ENCODE measurements around the gene LIN52.

LIN52 gene

DNA sequence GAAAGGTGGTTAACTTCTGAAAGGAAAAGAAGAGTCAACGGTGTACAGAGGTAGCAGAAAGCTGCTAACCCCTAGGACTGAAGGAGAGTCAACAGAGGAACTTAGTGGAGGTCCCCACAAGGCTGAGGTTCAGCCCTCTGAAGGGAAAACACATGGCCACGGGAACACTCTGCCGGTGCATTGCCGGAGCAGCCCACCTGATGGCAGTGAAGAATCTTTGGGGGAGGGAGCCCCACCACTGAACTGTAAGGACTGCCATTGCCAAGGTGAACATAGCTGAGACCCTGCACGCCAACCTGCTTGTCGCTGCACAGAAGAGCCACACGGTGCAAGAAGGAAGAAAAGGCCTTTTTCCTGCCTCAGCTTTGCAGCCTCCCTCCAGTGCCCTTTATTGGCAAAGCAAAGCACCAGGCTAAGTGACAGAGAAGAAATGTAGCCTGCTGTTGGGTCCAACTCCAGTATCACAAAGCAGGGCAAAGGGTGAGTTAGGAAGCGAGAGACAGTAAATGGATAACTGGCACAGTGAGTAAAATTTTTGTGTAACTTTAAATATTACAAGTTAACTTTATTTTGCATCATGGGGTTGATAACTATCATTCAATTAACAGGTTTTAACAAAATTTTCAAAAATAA lies 76.9 kb downstream of the LIN52 start:
- peaks cover 0 to 2% (median 0%) of the 10 kb centered on the region in 5 donors for H3K36me3 ChIP-seq (ENCODE audit: control insufficient read depth in 5 of 5, insufficient read depth in 5 of 5, low read length in 5 of 5)
- H3K4me1 ChIP-seq (ENCODE audit: control insufficient read depth in 5 of 5, insufficient read depth in 5 of 5, low read length in 5 of 5): peaks cover 0 to 8% (median 6%) of the 10 kb centered on the region in 5 donors

DNA sequence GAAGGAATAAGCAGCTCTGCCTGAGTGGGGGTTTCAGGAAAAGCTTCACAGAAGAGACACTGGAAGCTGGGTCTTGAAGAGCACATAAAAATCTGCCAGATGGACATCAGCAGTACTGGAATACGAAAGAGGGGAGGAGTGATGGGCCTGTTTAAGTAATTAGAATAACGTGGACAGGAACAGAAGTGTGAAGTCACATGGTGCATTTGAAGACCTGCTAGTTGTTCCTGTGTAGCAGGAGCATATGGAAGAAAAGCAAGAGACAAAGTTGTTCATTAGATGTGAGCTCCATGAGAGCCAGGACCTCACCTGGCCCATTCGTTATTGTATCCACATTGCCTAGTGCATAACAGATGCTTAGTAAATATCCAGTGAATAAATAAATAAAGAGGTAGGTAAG lies 85.2 kb downstream of the LIN52 start:
- H3K36me3 ChIP-seq (ENCODE audit: control insufficient read depth in 5 of 5, insufficient read depth in 5 of 5, low read length in 5 of 5): no peaks in the 10 kb centered on the region
- no peak overlapping the region for H3K9ac ChIP-seq (ENCODE audit: low read length in 5 of 5)
- H3K27ac ChIP-seq (ENCODE audit: low read depth, low read length): no peak overlapping the region
- H3K4me1 ChIP-seq (ENCODE audit: control insufficient read depth in 5 of 5, insufficient read depth in 5 of 5, low read length in 5 of 5): no peaks in the 10 kb centered on the region
- no peak overlapping the region for H3K4me3 ChIP-seq (ENCODE audit: low read depth in 1 of 5, low read length in 5 of 5)
- no peaks in the 10 kb centered on the region for H3K27me3 ChIP-seq (ENCODE audit: control insufficient read depth in 5 of 5, insufficient read depth in 4 of 5, low read length in 5 of 5)
- H3K9me3 ChIP-seq (ENCODE audit: control insufficient read depth in 5 of 5, low read length in 5 of 5): no peaks in the 10 kb centered on the region

More for the DNA sequence above, 76.9 kb downstream of the LIN52 start:
- Histone ChIP-seq H3K9me3 (ENCODE audit: control insufficient read depth in 5 of 5, low read length in 5 of 5) (no peaks in the 10 kb centered on the region), H3K27ac (ENCODE audit: low read depth, low read length) (no peak overlapping the region), H3K9ac (ENCODE audit: low read length in 5 of 5) (no peak overlapping the region), H3K4me3 (ENCODE audit: low read depth in 1 of 5, low read length in 5 of 5) (no peak overlapping the region), H3K27me3 (ENCODE audit: control insufficient read depth in 5 of 5, insufficient read depth in 4 of 5, low read length in 5 of 5) (no peaks in the 10 kb centered on the region)

DNA sequence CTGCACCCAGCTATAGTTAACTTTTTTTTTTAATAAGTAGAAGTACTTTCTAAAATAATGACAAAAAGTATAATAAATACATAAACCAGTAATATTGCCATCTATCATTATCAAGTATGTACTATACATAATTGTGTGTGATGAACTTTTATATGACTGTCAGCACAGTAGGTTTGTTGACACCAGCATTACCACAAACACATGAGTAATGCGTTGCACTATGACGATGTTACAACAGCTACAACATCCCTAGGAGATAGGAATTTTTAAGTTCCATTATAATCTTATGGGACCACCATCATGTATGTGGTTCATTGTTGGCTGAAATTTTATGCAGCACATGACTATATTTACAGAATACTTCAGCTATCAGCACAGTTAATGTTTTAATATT lies 91.6 kb downstream of the LIN52 start:
- no peaks in the 10 kb centered on the region for H3K9me3 ChIP-seq (ENCODE audit: control insufficient read depth in 5 of 5, low read length in 5 of 5)
- no peaks in the 10 kb centered on the region for H3K27me3 ChIP-seq (ENCODE audit: control insufficient read depth in 5 of 5, insufficient read depth in 4 of 5, low read length in 5 of 5)
- H3K27ac ChIP-seq (ENCODE audit: low read depth, low read length): peak overlapping the region; percentile 6
- H3K9ac ChIP-seq (ENCODE audit: low read length in 5 of 5): no peak overlapping the region
- H3K4me1 ChIP-seq (ENCODE audit: control insufficient read depth in 5 of 5, insufficient read depth in 5 of 5, low read length in 5 of 5): peaks cover 0 to 10% (median 4%) of the 10 kb centered on the region in 5 donors
- no peak overlapping the region for H3K4me3 ChIP-seq (ENCODE audit: low read depth in 1 of 5, low read length in 5 of 5)
- H3K36me3 ChIP-seq (ENCODE audit: control insufficient read depth in 5 of 5, insufficient read depth in 5 of 5, low read length in 5 of 5): no peaks in the 10 kb centered on the region

DNA sequence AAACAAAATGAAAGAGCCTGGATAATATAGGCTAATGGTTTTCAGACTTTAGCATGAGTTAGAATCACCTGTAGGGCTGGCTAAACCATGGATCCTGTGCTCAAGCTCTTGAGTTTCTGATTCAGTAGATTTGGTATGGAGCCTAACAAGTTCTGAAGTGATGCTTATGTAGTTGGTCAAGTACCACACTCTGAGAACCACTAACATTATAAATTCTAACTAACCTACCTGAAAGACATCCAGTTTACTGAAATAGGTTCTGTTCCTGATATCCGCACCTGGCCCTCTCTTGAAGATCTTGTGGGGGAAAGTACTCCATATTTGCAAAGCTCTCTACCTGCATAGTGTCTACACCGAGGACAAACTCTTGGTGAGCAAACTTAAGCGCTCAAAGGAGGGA lies 95.1 kb downstream of the LIN52 start:
- no peak overlapping the region for H3K27ac ChIP-seq (ENCODE audit: low read depth, low read length)
- H3K27me3 ChIP-seq (ENCODE audit: control insufficient read depth in 5 of 5, insufficient read depth in 4 of 5, low read length in 5 of 5): no peaks in the 10 kb centered on the region
- peaks cover 0 to 10% (median 4%) of the 10 kb centered on the region in 5 donors for H3K4me1 ChIP-seq (ENCODE audit: control insufficient read depth in 5 of 5, insufficient read depth in 5 of 5, low read length in 5 of 5)
- no peaks in the 10 kb centered on the region for H3K36me3 ChIP-seq (ENCODE audit: control insufficient read depth in 5 of 5, insufficient read depth in 5 of 5, low read length in 5 of 5)
- no peaks in the 10 kb centered on the region for H3K9me3 ChIP-seq (ENCODE audit: control insufficient read depth in 5 of 5, low read length in 5 of 5)
- no peak overlapping the region for H3K9ac ChIP-seq (ENCODE audit: low read length in 5 of 5)
- H3K4me3 ChIP-seq (ENCODE audit: low read depth in 1 of 5, low read length in 5 of 5): no peak overlapping the region

DNA sequence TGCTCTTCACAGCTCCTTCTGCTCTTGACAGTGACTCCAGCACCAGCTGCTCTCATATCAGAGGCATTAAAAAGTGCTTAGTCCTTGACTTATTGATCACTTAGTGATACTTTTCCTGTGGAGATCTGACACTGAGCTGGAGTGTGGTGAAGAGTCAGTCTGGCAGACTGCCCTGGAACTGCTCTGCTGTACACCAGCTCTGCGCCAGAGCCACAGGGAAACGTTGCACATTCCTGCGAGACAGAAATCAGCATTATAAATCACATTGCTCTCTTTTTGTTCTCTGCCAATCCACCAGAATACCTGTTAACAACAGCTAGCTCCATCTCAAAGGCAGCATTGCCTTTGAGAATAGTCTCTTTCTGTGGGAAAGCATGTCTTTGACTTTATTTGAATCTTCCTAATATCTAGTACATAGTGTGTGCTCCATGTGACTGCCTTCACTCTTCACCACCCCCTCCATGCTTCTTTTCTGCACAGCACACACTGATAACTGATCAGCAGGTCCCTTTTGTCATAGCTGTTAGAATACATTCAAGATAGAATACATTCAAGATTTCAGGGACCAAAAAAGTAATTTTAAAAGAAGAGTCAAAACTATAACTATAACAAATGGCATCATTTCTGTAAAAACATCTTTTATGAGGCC lies 106.3 kb downstream of the LIN52 start:
- H3K4me3 ChIP-seq (ENCODE audit: low read depth in 1 of 5, low read length in 5 of 5): no peak overlapping the region
- peaks cover 0 to 3% (median 0%) of the 10 kb centered on the region in 5 donors for H3K36me3 ChIP-seq (ENCODE audit: control insufficient read depth in 5 of 5, insufficient read depth in 5 of 5, low read length in 5 of 5)
- peaks cover 0 to 7% (median 0%) of the 10 kb centered on the region in 5 donors for H3K4me1 ChIP-seq (ENCODE audit: control insufficient read depth in 5 of 5, insufficient read depth in 5 of 5, low read length in 5 of 5)

DNA sequence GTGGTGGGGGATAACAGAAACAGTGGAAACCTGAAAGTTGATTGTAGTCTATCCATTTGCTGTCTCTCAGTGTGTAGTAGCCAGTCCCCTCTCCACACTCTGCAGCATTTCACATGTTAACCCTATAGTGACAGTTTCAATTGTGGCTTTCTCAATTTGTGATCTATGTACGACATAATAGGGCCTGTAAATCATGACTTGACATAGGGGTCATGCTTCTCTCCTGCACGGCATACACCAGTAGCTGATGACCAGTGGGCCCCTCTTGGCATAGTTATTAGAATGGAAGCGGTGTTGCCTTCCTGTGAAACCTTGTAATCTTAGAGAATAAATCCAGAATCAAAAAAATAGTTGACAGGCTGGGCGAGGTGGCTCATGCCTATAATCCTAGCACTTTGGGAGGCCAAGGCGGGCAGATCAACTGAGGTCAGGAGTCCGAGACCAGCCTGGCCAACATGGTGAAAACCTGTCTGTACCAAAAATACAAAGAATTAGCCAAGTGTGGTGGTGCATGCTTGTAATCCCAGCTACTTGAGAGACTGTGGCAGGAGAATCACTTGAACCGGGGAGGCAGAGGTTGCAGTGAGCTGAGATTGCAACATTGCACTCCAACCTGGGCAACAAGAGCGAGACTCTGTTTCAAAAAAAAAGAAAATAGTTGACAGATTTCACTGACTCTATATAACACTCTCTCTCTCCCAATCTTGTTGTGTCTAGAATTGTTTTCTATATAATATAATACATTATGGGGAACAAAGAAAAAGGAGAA lies 109.9 kb downstream of the LIN52 start:
- Histone ChIP-seq H3K27ac (ENCODE audit: low read depth, low read length) (no peak overlapping the region), H3K36me3 (ENCODE audit: control insufficient read depth in 5 of 5, insufficient read depth in 5 of 5, low read length in 5 of 5) (peaks cover 6 to 12% (median 9%) of the 10 kb centered on the region in 5 donors), H3K9me3 (ENCODE audit: control insufficient read depth in 5 of 5, low read length in 5 of 5) (no peaks in the 10 kb centered on the region), H3K27me3 (ENCODE audit: control insufficient read depth in 5 of 5, insufficient read depth in 4 of 5, low read length in 5 of 5) (no peaks in the 10 kb centered on the region), H3K9ac (ENCODE audit: low read length in 5 of 5) (no peak overlapping the region), H3K4me3 (ENCODE audit: low read depth in 1 of 5, low read length in 5 of 5) (no peak overlapping the region), H3K4me1 (ENCODE audit: control insufficient read depth in 5 of 5, insufficient read depth in 5 of 5, low read length in 5 of 5) (peaks cover 0 to 7% (median 0%) of the 10 kb centered on the region in 5 donors)

More for the DNA sequence above, 106.3 kb downstream of the LIN52 start:
- Histone ChIP-seq H3K27ac (ENCODE audit: low read depth, low read length) (no peak overlapping the region), H3K9me3 (ENCODE audit: control insufficient read depth in 5 of 5, low read length in 5 of 5) (no peaks in the 10 kb centered on the region), H3K27me3 (ENCODE audit: control insufficient read depth in 5 of 5, insufficient read depth in 4 of 5, low read length in 5 of 5) (no peaks in the 10 kb centered on the region), H3K9ac (ENCODE audit: low read length in 5 of 5) (no peak overlapping the region)

DNA sequence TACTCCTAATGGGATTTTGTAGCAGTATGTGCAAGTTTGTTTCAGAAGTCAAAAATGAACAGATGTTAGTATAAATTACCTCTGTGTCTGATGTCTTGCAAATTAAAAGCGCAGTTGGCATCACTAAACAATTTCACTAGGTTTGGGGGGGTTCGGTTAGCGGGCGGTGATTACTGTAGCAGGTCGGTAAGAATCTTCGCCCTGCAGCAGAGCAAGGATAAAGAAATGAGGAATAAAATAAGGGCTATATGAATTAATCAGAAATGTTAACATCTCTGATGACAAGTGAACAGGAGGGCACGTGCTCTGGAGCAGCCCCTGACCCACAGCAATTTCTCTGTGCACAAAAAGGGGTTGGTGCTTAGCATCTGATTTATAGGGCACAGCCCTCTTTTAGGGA lies 110.9 kb downstream of the LIN52 start:
- no peak overlapping the region for H3K4me3 ChIP-seq (ENCODE audit: low read depth in 1 of 5, low read length in 5 of 5)
- no peaks in the 10 kb centered on the region for H3K27me3 ChIP-seq (ENCODE audit: control insufficient read depth in 5 of 5, insufficient read depth in 4 of 5, low read length in 5 of 5)
- H3K36me3 ChIP-seq (ENCODE audit: control insufficient read depth in 5 of 5, insufficient read depth in 5 of 5, low read length in 5 of 5): peaks cover 6 to 15% (median 11%) of the 10 kb centered on the region in 5 donors
- peaks cover 0 to 6% (median 0%) of the 10 kb centered on the region in 5 donors for H3K4me1 ChIP-seq (ENCODE audit: control insufficient read depth in 5 of 5, insufficient read depth in 5 of 5, low read length in 5 of 5)
- no peak overlapping the region for H3K27ac ChIP-seq (ENCODE audit: low read depth, low read length)
- no peaks in the 10 kb centered on the region for H3K9me3 ChIP-seq (ENCODE audit: control insufficient read depth in 5 of 5, low read length in 5 of 5)
- H3K9ac ChIP-seq (ENCODE audit: low read length in 5 of 5): no peak overlapping the region

DNA sequence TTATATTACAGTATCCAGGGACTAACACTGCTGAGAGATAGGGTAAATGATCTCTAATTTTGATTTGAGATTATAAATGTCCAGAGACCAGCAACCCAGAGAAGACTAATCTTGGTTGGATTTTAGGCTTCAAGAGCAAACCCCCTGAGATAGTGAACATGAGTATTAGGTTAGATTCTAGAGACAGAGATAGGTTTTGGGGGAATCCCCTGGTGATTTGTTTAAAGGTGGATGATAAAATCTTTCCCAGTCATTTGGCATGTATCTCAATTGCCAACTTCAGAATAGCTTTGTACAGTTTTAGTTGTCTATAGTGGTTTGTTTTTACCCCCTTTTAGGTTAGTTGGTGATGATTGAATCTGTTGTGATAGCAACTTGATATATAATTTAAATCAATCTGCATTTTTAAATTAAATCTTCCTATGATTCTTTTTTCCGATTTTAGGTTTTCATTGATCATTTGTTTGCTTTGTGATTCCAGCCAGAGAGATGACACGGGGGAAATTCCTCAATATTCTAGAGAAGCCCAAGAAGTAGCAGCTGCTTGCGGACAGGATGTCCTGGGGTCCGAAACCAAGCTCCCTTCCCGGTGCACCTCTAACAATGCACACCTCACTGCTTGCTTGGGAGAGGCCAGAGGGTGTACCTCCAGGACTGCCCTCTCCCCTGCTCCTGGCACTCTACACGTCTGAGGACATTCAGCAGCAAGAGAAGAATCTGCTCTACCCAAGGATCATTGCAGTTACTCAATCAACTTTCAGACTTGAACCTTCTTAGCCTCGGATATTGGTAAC lies 113.9 kb downstream of the LIN52 start:
- Histone ChIP-seq H3K4me3 (ENCODE audit: low read depth in 1 of 5, low read length in 5 of 5) (no peak overlapping the region), H3K27ac (ENCODE audit: low read depth, low read length) (no peak overlapping the region), H3K4me1 (ENCODE audit: control insufficient read depth in 5 of 5, insufficient read depth in 5 of 5, low read length in 5 of 5) (no peaks in the 10 kb centered on the region), H3K36me3 (ENCODE audit: control insufficient read depth in 5 of 5, insufficient read depth in 5 of 5, low read length in 5 of 5) (peaks cover 14 to 19% (median 18%) of the 10 kb centered on the region in 5 donors), H3K9me3 (ENCODE audit: control insufficient read depth in 5 of 5, low read length in 5 of 5) (no peaks in the 10 kb centered on the region), H3K27me3 (ENCODE audit: control insufficient read depth in 5 of 5, insufficient read depth in 4 of 5, low read length in 5 of 5) (no peaks in the 10 kb centered on the region), H3K9ac (ENCODE audit: low read length in 5 of 5) (no peak overlapping the region)

DNA sequence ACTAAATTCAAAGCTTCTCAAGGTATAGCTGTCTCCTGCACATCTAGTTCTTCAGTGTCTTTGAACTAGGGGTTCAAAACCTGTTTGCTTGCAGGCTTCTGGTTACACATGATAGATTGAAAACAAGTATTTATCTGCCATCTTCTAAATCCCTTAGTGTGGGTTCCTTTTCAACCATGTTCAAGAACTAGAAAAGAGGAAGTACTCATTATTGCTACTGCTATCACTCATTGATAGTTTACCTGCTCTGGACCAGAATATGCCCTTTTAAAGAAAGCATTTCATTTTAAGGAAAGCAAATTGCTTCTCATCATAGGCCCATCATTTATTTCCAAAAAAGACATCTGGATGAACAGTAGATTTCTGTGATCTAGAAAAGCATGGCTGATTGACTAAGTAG lies 117.4 kb downstream of the LIN52 start:
- Histone ChIP-seq H3K27me3 (ENCODE audit: control insufficient read depth in 5 of 5, insufficient read depth in 4 of 5, low read length in 5 of 5) (no peaks in the 10 kb centered on the region), H3K27ac (ENCODE audit: low read depth, low read length) (no peak overlapping the region), H3K36me3 (ENCODE audit: control insufficient read depth in 5 of 5, insufficient read depth in 5 of 5, low read length in 5 of 5) (peaks cover 14 to 20% (median 18%) of the 10 kb centered on the region in 5 donors), H3K4me1 (ENCODE audit: control insufficient read depth in 5 of 5, insufficient read depth in 5 of 5, low read length in 5 of 5) (peaks cover 0 to 11% (median 6%) of the 10 kb centered on the region in 5 donors), H3K9ac (ENCODE audit: low read length in 5 of 5) (no peak overlapping the region), H3K9me3 (ENCODE audit: control insufficient read depth in 5 of 5, low read length in 5 of 5) (no peaks in the 10 kb centered on the region), H3K4me3 (ENCODE audit: low read depth in 1 of 5, low read length in 5 of 5) (no peak overlapping the region)

Measured in subcutaneous abdominal adipose tissue (tissue), 5 donors.